Upper lobe of right lung (tissue), 1 donor: ENCODE data around the gene HDAC4. TPM values are rescaled to one million over a fixed set of nuclear protein-coding genes. Genes with fewer than 3 reads are reported as not detected.

Source experiments
- ATAC-seq: fragments of 200-7000 bp; cut with Tn5 transposase; one replicate; pipeline ENCODE4 v1.9.1; 2020; ENCODE audit warnings: mild to moderate bottlenecking, moderate library complexity
- DNase-seq: peaks from one replicate; pipeline ENCODE4 v3.0.0-alpha.2; 2020
- H3K27ac ChIP-seq: fragments of 200-600 bp; one replicate; pipeline ENCODE4 v1.8.0; 2022
- H3K27me3 ChIP-seq: fragments of 200-600 bp; one replicate; pipeline ENCODE4 v1.8.0; 2022; ENCODE audit warnings: mild to moderate bottlenecking
- H3K36me3 ChIP-seq: fragments of 200-600 bp; one replicate; pipeline ENCODE4 v1.8.0; 2022
- H3K4me1 ChIP-seq: fragments of 200-600 bp; one replicate; pipeline ENCODE4 v1.8.0; 2022
- H3K4me3 ChIP-seq: fragments of 200-600 bp; one replicate; pipeline ENCODE4 v1.8.0; 2022; ENCODE audit warnings: mild to moderate bottlenecking
- H3K9me3 ChIP-seq: fragments of 200-600 bp; one replicate; pipeline ENCODE4 v1.8.0; 2022
- CTCF ChIP-seq: fragments of 200-600 bp; IDR thresholded peaks from one replicate; pipeline ENCODE4 v1.8.0; 2022; ENCODE audit warnings: antibody characterized with exemption
- intact Hi-C: fragments of 100-400 bp; cut with DNase I; formaldehyde crosslinking; loops from one replicate; pipeline ENCODE4 v1.11.0; 2022
- total RNA-seq: library from RNA; stranded (reverse); fragmentation: NEBNext Ultra II Directional; extraction: Animal tissue kit (Norgen Biotek cat#: 25700); gene quantifications from one replicate; pipeline ENCODE4 v1.2.1, GENCODE V29; 2021
- donor health status: DM: no; HTN: yes; CAD: no; lungs with severe emphysema.

Gene HDAC4
- total RNA-seq, 1 donor from 2014 or later, result 44.1 TPM

GRCh38 chr2:239355139-239355538 is 45.7 kb downstream of the HDAC4 start:
- no peak for DNase-seq
- no peak overlapping the region for H3K27ac ChIP-seq
- peaks cover 19% of the 10 kb centered on the region for H3K36me3 ChIP-seq
- no peaks in the 10 kb centered on the region for H3K27me3 ChIP-seq
- intact Hi-C loops, result no loop called here
- TF ChIP-seq CTCF, result no peak
- H3K9me3 ChIP-seq, result no peaks in the 10 kb centered on the region
- H3K4me1 ChIP-seq, result peaks cover 4% of the 10 kb centered on the region
- no peak overlapping the region for H3K4me3 ChIP-seq
- ATAC-seq, result no peak

DNA sequence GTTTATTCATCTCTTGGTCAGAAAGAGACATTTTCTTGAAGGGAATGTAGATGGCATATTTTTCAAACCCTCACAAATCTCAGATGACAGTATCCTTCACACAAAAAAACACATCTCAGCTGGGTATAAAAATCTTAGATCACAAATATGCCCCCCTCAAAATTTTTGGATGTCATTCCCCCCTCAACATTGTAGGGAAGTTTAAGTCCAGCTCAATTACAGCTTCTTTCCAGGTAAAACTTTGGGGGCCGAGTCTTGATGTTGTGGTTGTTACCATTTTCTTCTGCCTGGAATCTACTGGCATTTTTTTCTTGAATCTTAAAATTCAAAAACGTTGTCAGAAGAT is 46.1 kb downstream of the HDAC4 start:
- ATAC-seq (no peak), DNase-seq (no peak)
- H3K27me3 ChIP-seq, result no peaks in the 10 kb centered on the region
- H3K27ac ChIP-seq, result no peak overlapping the region
- H3K36me3 ChIP-seq, result peaks cover 19% of the 10 kb centered on the region
- intact Hi-C loops, result no loop called here
- no peak overlapping the region for H3K4me3 ChIP-seq
- peaks cover 4% of the 10 kb centered on the region for H3K4me1 ChIP-seq
- no peaks in the 10 kb centered on the region for H3K9me3 ChIP-seq
- no peak for TF ChIP-seq CTCF

- intact Hi-C loops, result no loop called here
- H3K27me3 ChIP-seq, result no peaks in the 10 kb centered on the region
- no peaks in the 10 kb centered on the region for H3K9me3 ChIP-seq
- peaks cover 4% of the 10 kb centered on the region for H3K4me1 ChIP-seq
- peaks cover 22% of the 10 kb centered on the region for H3K36me3 ChIP-seq
- ATAC-seq (no peak), DNase-seq (no peak)
- no peak overlapping the region for H3K4me3 ChIP-seq
- H3K27ac ChIP-seq, result no peak overlapping the region
- no peak for TF ChIP-seq CTCF
Observed at GRCh38 chr2:239354132-239354790, 46.6 kb downstream of the HDAC4 start.

- H3K27me3 ChIP-seq, result no peaks in the 10 kb centered on the region
- H3K27ac ChIP-seq, result no peak overlapping the region
- peaks cover 28% of the 10 kb centered on the region for H3K36me3 ChIP-seq
- no peak for DNase-seq
- H3K4me3 ChIP-seq, result no peak overlapping the region
- ATAC-seq, result no peak
- no peaks in the 10 kb centered on the region for H3K9me3 ChIP-seq
- TF ChIP-seq CTCF, result no peak
- intact Hi-C loops, result no loop called here
- H3K4me1 ChIP-seq, result peaks cover 4% of the 10 kb centered on the region
Observed at GRCh38 chr2:239353692-239354091, 47.1 kb downstream of the HDAC4 start.

DNA sequence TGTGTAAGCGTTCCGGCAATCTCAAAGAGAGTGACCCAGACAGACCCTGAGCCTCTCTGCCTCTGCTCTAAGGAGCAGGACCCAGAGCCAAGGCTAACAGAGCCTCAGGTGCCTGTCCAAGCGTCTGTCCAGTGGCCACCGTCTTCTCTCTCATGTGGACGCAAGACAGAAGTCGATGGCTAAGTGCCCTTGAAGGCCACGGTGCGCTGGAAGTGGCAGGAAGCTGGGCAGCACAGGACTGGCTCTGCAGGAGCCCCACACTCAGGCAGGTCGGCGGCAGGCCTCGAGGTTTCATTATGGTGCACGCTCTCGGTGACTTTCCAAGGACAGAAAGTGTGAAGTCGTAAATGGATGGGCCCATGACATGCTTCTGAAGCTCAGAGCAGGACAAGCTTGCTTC is 49.1 kb downstream of the HDAC4 start:
- H3K4me1 ChIP-seq, result peaks cover 4% of the 10 kb centered on the region
- H3K27me3 ChIP-seq, result no peaks in the 10 kb centered on the region
- no peak for DNase-seq
- no peak overlapping the region for H3K4me3 ChIP-seq
- no peaks in the 10 kb centered on the region for H3K9me3 ChIP-seq
- no peak overlapping the region for H3K27ac ChIP-seq
- TF ChIP-seq CTCF, result no peak
- no peak for ATAC-seq
- intact Hi-C loops, result no loop called here
- H3K36me3 ChIP-seq, result peaks cover 28% of the 10 kb centered on the region
